ENCODE results near the gene DYNC1H1. TPM values are rescaled to one million over a fixed set of nuclear protein-coding genes. Genes with fewer than 3 reads are reported as not detected.

The DYNC1H1 gene
- total RNA-seq, 1 donor from 2014 or later: 237 TPM

- Histone ChIP-seq H3K36me3 (no peaks in the 10 kb centered on the region), H3K9me3 (ENCODE audit: low read depth) (no peaks in the 10 kb centered on the region), H3K9ac (no peak overlapping the region), H4K20me1 (ENCODE audit: low read depth) (no peaks in the 10 kb centered on the region), H3K4me2 (no peak overlapping the region), H3K27ac (no peak overlapping the region), H3K79me2 (ENCODE audit: low read depth) (no peaks in the 10 kb centered on the region), H3K27me3 (no peaks in the 10 kb centered on the region), H3K4me3 (no peak overlapping the region), H3K4me1 (peaks cover 7% of the 10 kb centered on the region), H2AFZ (replicated peaks) (no peak overlapping the region), H3F3A (ENCODE audit: low read depth) (peaks cover 2% of the 10 kb centered on the region)
- Mint-ChIP-seq H3K27ac (no peak overlapping the region), H3K4me3 (no peak overlapping the region), H3K4me1 (peaks cover 17% of the 10 kb centered on the region), H3K9me3 (no peaks in the 10 kb centered on the region), H3K27me3 (ENCODE audit: insufficient read depth, low read depth) (no peaks in the 10 kb centered on the region), H3K36me3 (no peaks in the 10 kb centered on the region)
- no peak for DNase-seq (ENCODE audit: low spot score)
- TF ChIP-seq CTCF (IDR thresholded peaks at IDR 0.05) (no peak), EZH2 (IDR thresholded peaks at IDR 0.05) (no peak), EZH2phosphoT487 (IDR thresholded peaks at IDR 0.05) (no peak)
Measured at GRCh38 chr14:102095231-102095870, 131.0 kb downstream of the DYNC1H1 start.

- H3K4me3 ChIP-seq: no peak overlapping the region
- DNase-seq (ENCODE audit: low spot score): peak; percentile 31
Measured at GRCh38 chr14:102095871-102096568, 131.6 kb downstream of the DYNC1H1 start.

GRCh38 chr14:102096569-102097188, 132.3 kb downstream of the DYNC1H1 start:
- H4K20me1 ChIP-seq (ENCODE audit: low read depth): no peaks in the 10 kb centered on the region
- H2AFZ ChIP-seq (replicated peaks): peak overlapping the region; percentile 76
- TF ChIP-seq CTCF (IDR thresholded peaks at IDR 0.05): peak; percentile 92
- no peak for TF ChIP-seq EZH2phosphoT487 (IDR thresholded peaks at IDR 0.05)
- TF ChIP-seq EZH2 (IDR thresholded peaks at IDR 0.05): no peak
- H3K4me1 ChIP-seq: peaks cover 7% of the 10 kb centered on the region
- peak overlapping the region; percentile 38 for H3K4me2 ChIP-seq
- Mint-ChIP-seq H3K27me3 (ENCODE audit: insufficient read depth, low read depth) (no peaks in the 10 kb centered on the region), H3K4me1 (peaks cover 24% of the 10 kb centered on the region), H3K27ac (no peak overlapping the region), H3K9me3 (no peaks in the 10 kb centered on the region), H3K36me3 (no peaks in the 10 kb centered on the region), H3K4me3 (no peak overlapping the region)
- H3K36me3 ChIP-seq: no peaks in the 10 kb centered on the region
- H3K9ac ChIP-seq: no peak overlapping the region
- H3K79me2 ChIP-seq (ENCODE audit: low read depth): no peaks in the 10 kb centered on the region
- H3K27ac ChIP-seq: no peak overlapping the region
- no peak overlapping the region for H3K4me3 ChIP-seq
- peaks cover 2% of the 10 kb centered on the region for H3F3A ChIP-seq (ENCODE audit: low read depth)
- H3K27me3 ChIP-seq: no peaks in the 10 kb centered on the region
- DNase-seq (ENCODE audit: low spot score): peak; percentile 88
- no peaks in the 10 kb centered on the region for H3K9me3 ChIP-seq (ENCODE audit: low read depth)

More at GRCh38 chr14:102095871-102096568, 131.6 kb downstream of the DYNC1H1 start:
- no peak overlapping the region for H3K9ac ChIP-seq
- H3K27ac Mint-ChIP-seq: no peak overlapping the region
- no peak overlapping the region for H3K27ac ChIP-seq
- peaks cover 21% of the 10 kb centered on the region for H3K4me1 Mint-ChIP-seq
- peak overlapping the region; percentile 76 for H2AFZ ChIP-seq (replicated peaks)
- H3K4me3 Mint-ChIP-seq: no peak overlapping the region
- H3K4me1 ChIP-seq: peaks cover 7% of the 10 kb centered on the region
- H3K36me3 Mint-ChIP-seq: no peaks in the 10 kb centered on the region
- no peaks in the 10 kb centered on the region for H3K27me3 Mint-ChIP-seq (ENCODE audit: insufficient read depth, low read depth)
- H3K4me2 ChIP-seq: peak overlapping the region; percentile 38
- H3K79me2 ChIP-seq (ENCODE audit: low read depth): no peaks in the 10 kb centered on the region
- no peaks in the 10 kb centered on the region for H3K9me3 ChIP-seq (ENCODE audit: low read depth)
- H3K36me3 ChIP-seq: no peaks in the 10 kb centered on the region
- no peaks in the 10 kb centered on the region for H3K27me3 ChIP-seq
- no peaks in the 10 kb centered on the region for H4K20me1 ChIP-seq (ENCODE audit: low read depth)
- TF ChIP-seq EZH2 (IDR thresholded peaks at IDR 0.05): no peak
- no peak for TF ChIP-seq CTCF (IDR thresholded peaks at IDR 0.05)
- TF ChIP-seq EZH2phosphoT487 (IDR thresholded peaks at IDR 0.05): no peak
- peaks cover 2% of the 10 kb centered on the region for H3F3A ChIP-seq (ENCODE audit: low read depth)
- H3K9me3 Mint-ChIP-seq: no peaks in the 10 kb centered on the region
